GM18951 (cell line): ENCODE results near the gene PLLP.

Source experiments
- POLR2A ChIP-seq: IDR thresholded peaks from 4 replicates; pipeline ENCODE4 v1.6.1; 2011; ENCODE audit warnings: mild to moderate bottlenecking; ENCODE audit not compliant: insufficient read length, insufficient read depth; ENCODE audit errors: extremely low read depth
- in situ Hi-C: fragments of 300-500 bp; cut with MboI; formaldehyde crosslinking; loops from one replicate; pipeline ENCODE4 v1.12.0; 2022; ENCODE audit warnings: low sequenced_read_pairs, mixed read lengths, inconsistent platforms; ENCODE audit not compliant: unreplicated experiment

The PLLP gene

GRCh38 chr16:57299009-57299718 is 14.7 kb upstream of the PLLP start:
- in situ Hi-C loops = no loop called here
- no peak for TF ChIP-seq POLR2A

GRCh38 chr16:57297856-57298255 is 13.4 kb upstream of the PLLP start:
- in situ Hi-C loops = no loop called here
- TF ChIP-seq POLR2A = no peak

GRCh38 chr16:57289391-57290257 is 5.2 kb upstream of the PLLP start:
- in situ Hi-C loops = no loop called here
- TF ChIP-seq POLR2A = no peak

- TF ChIP-seq POLR2A = no peak
- in situ Hi-C loops = no loop called here
Measured at GRCh38 chr16:57285379-57285778, 907 bp upstream of the PLLP start.

- in situ Hi-C loops = no loop called here
- no peak for TF ChIP-seq POLR2A
Measured at GRCh38 chr16:57284952-57285363, 486 bp upstream of the PLLP start.

GRCh38 chr16:57283959-57284208 is 588 bp downstream of the PLLP start:
- no peak for TF ChIP-seq POLR2A
- in situ Hi-C loops = no loop called here

- in situ Hi-C loops = no loop called here
- TF ChIP-seq POLR2A = no peak
Measured at GRCh38 chr16:57283214-57283958, 1.1 kb downstream of the PLLP start.

GRCh38 chr16:57282510-57283213 is 1.8 kb downstream of the PLLP start:
- in situ Hi-C loops = no loop called here
- TF ChIP-seq POLR2A = no peak

- in situ Hi-C loops = no loop called here
Measured at GRCh38 chr16:57281791-57282190, 2.7 kb downstream of the PLLP start.

GRCh38 chr16:57279780-57280638 is 4.5 kb downstream of the PLLP start:
- in situ Hi-C loops = no loop called here
- TF ChIP-seq POLR2A = no peak

More at GRCh38 chr16:57281791-57282190, 2.7 kb downstream of the PLLP start:
- no peak for TF ChIP-seq POLR2A

- no peak for TF ChIP-seq POLR2A
- in situ Hi-C loops = no loop called here
Measured at GRCh38 chr16:57278494-57278893, 6.0 kb downstream of the PLLP start.

GRCh38 chr16:57277586-57277985 is 6.9 kb downstream of the PLLP start:
- TF ChIP-seq POLR2A = no peak
- in situ Hi-C loops = no loop called here
